ENCODE measurements around the gene SNRNP40.

DNA sequence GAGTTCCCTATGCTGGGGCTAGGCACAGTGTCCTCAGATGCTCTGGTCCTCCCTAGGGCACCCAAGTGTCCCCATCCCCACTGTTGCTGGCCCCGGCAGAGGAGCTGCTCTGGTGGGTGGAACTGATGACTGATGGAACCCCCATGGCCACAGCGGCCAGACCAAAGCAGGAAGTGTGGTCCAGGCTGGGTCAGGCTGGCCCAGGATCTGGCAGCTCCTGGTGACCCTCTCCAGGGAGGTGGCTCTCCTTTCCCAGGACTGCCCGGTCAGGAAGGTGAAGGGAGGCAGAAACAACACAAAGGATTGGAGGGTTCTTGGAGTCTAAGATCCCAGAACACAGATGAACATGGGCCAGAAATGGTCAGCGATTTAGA is 58.0 kb downstream of the SNRNP40 start:
- TF ChIP-seq POLR2A (IDR thresholded peaks at IDR 0.05; ENCODE audit: low read depth, low read length) (no peak), POLR2AphosphoS5 (IDR thresholded peaks at IDR 0.05; ENCODE audit: low read depth, low read length) (no peak)

Data from GM12892 (cell line).